ENCODE measurements around the gene OLIG2.

DNA sequence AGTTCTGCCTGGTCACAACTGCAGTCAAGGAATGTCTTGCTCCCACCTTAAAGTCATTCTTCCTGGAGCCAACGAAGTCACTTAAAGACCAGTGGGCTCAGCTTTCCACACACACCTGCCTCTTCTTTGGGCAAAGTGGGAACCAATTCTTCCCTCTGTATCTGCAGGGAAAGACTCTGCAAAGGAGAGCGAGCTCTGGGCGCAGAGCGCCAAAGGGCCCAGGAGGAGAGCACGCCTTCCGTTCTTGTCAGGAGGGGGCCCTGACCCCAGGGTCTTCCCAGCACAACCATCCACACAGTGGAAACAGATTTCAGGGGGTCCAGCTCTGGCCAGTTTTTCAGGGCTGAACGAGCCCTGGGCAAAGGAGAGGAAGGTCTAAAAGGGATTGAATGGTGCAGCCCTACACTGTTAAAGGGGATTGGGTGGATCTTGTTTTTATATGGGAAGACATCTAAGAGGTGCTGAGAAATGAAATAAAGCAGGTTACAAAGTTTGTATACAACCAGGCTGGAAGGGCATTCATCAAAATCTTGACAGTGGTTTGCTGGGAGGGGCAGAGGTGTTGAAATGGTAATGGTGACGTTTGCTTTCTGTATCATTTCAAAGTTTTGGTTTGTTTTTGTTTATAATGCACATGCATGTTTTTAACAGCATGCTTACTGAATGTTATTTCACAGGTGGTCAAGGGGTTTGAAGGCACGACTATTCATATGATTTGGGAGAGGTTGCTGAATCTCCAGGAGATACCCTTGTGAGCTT is 6.8 kb upstream of the OLIG2 start:
- TF ChIP-seq POLR2AphosphoS5 (IDR thresholded peaks at IDR 0.05; ENCODE audit: low read depth, low read length) (no peak), YY1 (IDR thresholded peaks at IDR 0.05; ENCODE audit: low read depth) (no peak), JUND (IDR thresholded peaks at IDR 0.05) (no peak), FOXM1 (IDR thresholded peaks at IDR 0.05; ENCODE audit: low read depth) (no peak), RAD21 (IDR thresholded peaks at IDR 0.05; ENCODE audit: low read length) (no peak), EP300 (IDR thresholded peaks at IDR 0.05; ENCODE audit: borderline replicate concordance in 1 of 2, low read depth in 1 of 2, low read length in 1 of 2) (no peak), MEF2A (IDR thresholded peaks at IDR 0.05; ENCODE audit: borderline replicate concordance, low read depth) (no peak), RCOR1 (IDR thresholded peaks at IDR 0.05; ENCODE audit: low read length) (no peak), TAF1 (IDR thresholded peaks at IDR 0.05; ENCODE audit: borderline replicate concordance, low read depth, low read length) (no peak)
- TF ChIP-seq, protein P1, sequence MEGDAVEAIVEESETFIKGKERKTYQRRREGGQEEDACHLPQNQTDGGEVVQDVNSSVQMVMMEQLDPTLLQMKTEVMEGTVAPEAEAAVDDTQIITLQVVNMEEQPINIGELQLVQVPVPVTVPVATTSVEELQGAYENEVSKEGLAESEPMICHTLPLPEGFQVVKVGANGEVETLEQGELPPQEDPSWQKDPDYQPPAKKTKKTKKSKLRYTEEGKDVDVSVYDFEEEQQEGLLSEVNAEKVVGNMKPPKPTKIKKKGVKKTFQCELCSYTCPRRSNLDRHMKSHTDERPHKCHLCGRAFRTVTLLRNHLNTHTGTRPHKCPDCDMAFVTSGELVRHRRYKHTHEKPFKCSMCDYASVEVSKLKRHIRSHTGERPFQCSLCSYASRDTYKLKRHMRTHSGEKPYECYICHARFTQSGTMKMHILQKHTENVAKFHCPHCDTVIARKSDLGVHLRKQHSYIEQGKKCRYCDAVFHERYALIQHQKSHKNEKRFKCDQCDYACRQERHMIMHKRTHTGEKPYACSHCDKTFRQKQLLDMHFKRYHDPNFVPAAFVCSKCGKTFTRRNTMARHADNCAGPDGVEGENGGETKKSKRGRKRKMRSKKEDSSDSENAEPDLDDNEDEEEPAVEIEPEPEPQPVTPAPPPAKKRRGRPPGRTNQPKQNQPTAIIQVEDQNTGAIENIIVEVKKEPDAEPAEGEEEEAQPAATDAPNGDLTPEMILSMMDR (IDR thresholded peaks at IDR 0.05): no peak
- TF ChIP-seq, protein P2, sequence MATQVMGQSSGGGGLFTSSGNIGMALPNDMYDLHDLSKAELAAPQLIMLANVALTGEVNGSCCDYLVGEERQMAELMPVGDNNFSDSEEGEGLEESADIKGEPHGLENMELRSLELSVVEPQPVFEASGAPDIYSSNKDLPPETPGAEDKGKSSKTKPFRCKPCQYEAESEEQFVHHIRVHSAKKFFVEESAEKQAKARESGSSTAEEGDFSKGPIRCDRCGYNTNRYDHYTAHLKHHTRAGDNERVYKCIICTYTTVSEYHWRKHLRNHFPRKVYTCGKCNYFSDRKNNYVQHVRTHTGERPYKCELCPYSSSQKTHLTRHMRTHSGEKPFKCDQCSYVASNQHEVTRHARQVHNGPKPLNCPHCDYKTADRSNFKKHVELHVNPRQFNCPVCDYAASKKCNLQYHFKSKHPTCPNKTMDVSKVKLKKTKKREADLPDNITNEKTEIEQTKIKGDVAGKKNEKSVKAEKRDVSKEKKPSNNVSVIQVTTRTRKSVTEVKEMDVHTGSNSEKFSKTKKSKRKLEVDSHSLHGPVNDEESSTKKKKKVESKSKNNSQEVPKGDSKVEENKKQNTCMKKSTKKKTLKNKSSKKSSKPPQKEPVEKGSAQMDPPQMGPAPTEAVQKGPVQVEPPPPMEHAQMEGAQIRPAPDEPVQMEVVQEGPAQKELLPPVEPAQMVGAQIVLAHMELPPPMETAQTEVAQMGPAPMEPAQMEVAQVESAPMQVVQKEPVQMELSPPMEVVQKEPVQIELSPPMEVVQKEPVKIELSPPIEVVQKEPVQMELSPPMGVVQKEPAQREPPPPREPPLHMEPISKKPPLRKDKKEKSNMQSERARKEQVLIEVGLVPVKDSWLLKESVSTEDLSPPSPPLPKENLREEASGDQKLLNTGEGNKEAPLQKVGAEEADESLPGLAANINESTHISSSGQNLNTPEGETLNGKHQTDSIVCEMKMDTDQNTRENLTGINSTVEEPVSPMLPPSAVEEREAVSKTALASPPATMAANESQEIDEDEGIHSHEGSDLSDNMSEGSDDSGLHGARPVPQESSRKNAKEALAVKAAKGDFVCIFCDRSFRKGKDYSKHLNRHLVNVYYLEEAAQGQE (IDR thresholded peaks at IDR 0.05; ENCODE audit: low read depth, low read length): no peak
- TF ChIP-seq, protein P3, sequence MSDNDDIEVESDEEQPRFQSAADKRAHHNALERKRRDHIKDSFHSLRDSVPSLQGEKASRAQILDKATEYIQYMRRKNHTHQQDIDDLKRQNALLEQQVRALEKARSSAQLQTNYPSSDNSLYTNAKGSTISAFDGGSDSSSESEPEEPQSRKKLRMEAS (IDR thresholded peaks at IDR 0.05; ENCODE audit: low read depth): no peak

Data from SK-N-SH (cell line).